MM.1S (cell line): ENCODE results near the gene PDCD1.
"Not testable (repeated sequence)": the region's sequence is repeated elsewhere in the genome, so short reads cannot be mapped to it uniquely, and the experiment has no call there.

Experiments used
- DNase-seq: peaks from one replicate; pipeline ENCODE4 v3.0.0-alpha.2; 2015
- H2AFZ ChIP-seq: fragments of 300-600 bp; sonication (generic); 2 replicates; pipeline ENCODE4 v1.6.0; 2016; ENCODE audit warnings: antibody characterized with exemption, low read length
- H3F3A ChIP-seq: fragments of 300-600 bp; sonication (generic); 2 replicates; pipeline ENCODE4 v1.6.1; 2016; ENCODE audit warnings: mild to moderate bottlenecking, antibody characterized with exemption, low read length, moderate library complexity, mixed read lengths; ENCODE audit not compliant: insufficient read depth
- H3K27ac ChIP-seq: fragments of 300-600 bp; sonication (generic); 2 replicates; pipeline ENCODE4 v1.5.1; 2016; ENCODE audit warnings: mild to moderate bottlenecking, low read length
- H3K27me3 ChIP-seq: fragments of 300-600 bp; sonication (generic); replicated peaks from 2 replicates; pipeline ENCODE4 v1.6.0; 2016; ENCODE audit warnings: low read length; ENCODE audit not compliant: insufficient read depth
- H3K36me3 ChIP-seq: fragments of 300-600 bp; sonication (generic); replicated peaks from 2 replicates; pipeline ENCODE4 v1.6.1; 2016; ENCODE audit warnings: mild to moderate bottlenecking, low read length, mixed read lengths; ENCODE audit not compliant: insufficient read depth
- H3K4me1 ChIP-seq: fragments of 300-600 bp; sonication (generic); 2 replicates; pipeline ENCODE4 v1.6.1; 2016; ENCODE audit warnings: low read length, mixed read lengths
- H3K4me2 ChIP-seq: fragments of 300-600 bp; sonication (generic); 2 replicates; pipeline ENCODE4 v1.6.0; 2016; ENCODE audit warnings: low read depth, low read length
- H3K4me3 ChIP-seq: fragments of 300-600 bp; sonication (generic); 2 replicates; pipeline ENCODE4 v1.5.1; 2016; ENCODE audit warnings: low read length, mixed read lengths
- H3K79me2 ChIP-seq: fragments of 300-600 bp; sonication (generic); 2 replicates; pipeline ENCODE4 v1.6.1; 2016; ENCODE audit warnings: mixed run types, low read length, mixed read lengths
- H3K9ac ChIP-seq: fragments of 300-600 bp; sonication (generic); 2 replicates; pipeline ENCODE4 v1.6.1; 2016; ENCODE audit warnings: low read length, mixed read lengths
- H3K9me2 ChIP-seq: fragments of 300-600 bp; sonication (generic); replicated peaks from 2 replicates; pipeline ENCODE4 v1.6.1; 2016; ENCODE audit warnings: mild to moderate bottlenecking, low read length, mixed read lengths; ENCODE audit not compliant: insufficient read depth
- H3K9me3 ChIP-seq: fragments of 300-600 bp; sonication (generic); replicated peaks from 2 replicates; pipeline ENCODE4 v1.6.1; 2016; ENCODE audit warnings: mild to moderate bottlenecking, low read length, mixed read lengths; ENCODE audit not compliant: insufficient read depth
- H4K20me1 ChIP-seq: fragments of 300-600 bp; sonication (generic); 2 replicates; pipeline ENCODE4 v1.6.1; 2016; ENCODE audit warnings: mild to moderate bottlenecking, low read length, moderate library complexity, mixed read lengths; ENCODE audit not compliant: insufficient read depth
- EZH2 ChIP-seq: fragments of 300-600 bp; sonication (generic); optimal IDR thresholded peaks from 2 replicates; pipeline ENCODE3; 2017; ENCODE audit warnings: low read depth, mild to moderate bottlenecking, antibody characterized with exemption, low read length, mixed read lengths
- EZH2phosphoT487 ChIP-seq: fragments of 300-600 bp; sonication (generic); IDR thresholded peaks from 2 replicates; pipeline ENCODE4 v1.6.1; 2018; ENCODE audit warnings: antibody characterized with exemption, low read length
- TF ChIP-seq, protein P1 (sequence below): fragments of 300-600 bp; sonication (generic); IDR thresholded peaks from 2 replicates; pipeline ENCODE4 v1.5.1; 2016; ENCODE audit warnings: antibody characterized with exemption, low read length, mixed read lengths

The PDCD1 gene

DNA sequence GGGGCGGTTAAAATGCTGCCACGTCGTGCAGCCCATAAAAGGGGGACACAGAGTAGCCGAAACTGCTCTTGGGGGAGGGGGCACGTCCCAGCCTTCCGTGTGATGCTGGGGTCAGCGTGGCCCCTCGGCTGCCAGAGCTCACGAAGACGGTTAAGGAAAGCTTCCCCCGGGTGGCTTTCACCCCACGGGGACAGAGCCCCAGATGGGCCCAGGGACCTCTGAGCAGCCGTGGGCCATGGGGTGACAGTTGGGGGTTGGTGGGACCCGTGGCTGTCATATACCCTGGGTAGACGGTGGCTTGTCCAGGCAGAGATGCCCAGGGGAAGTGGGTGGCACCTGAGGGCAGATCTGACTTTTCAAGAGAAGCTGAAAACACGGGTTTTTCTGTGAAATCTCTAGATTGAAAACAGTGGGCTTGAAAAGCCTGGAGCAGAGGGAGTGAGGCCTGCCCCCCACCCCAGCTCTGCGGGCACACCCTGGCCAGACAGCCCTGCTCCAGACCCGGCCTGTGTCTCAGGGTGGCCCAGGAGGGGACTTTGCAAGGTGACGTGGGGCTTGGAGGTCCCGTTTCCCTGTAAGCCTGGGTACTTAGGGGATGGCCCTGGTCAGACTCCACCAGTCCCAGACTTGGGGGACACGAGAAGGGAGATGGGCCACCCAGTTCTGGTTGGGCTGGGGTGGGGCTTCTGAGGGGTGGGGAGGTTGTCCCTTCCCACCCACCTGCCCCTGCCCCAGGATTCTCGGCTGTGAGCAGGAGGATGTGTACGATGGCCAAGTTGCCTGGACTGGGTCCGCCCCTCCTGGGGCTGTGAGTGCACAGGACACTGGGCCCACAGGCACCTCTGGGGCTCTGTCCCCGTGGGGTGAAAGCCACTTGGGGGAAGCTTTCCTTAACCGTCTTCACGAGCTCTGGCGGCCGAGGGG lies 49.0 kb downstream of the PDCD1 start:
- TF ChIP-seq, protein P1, sequence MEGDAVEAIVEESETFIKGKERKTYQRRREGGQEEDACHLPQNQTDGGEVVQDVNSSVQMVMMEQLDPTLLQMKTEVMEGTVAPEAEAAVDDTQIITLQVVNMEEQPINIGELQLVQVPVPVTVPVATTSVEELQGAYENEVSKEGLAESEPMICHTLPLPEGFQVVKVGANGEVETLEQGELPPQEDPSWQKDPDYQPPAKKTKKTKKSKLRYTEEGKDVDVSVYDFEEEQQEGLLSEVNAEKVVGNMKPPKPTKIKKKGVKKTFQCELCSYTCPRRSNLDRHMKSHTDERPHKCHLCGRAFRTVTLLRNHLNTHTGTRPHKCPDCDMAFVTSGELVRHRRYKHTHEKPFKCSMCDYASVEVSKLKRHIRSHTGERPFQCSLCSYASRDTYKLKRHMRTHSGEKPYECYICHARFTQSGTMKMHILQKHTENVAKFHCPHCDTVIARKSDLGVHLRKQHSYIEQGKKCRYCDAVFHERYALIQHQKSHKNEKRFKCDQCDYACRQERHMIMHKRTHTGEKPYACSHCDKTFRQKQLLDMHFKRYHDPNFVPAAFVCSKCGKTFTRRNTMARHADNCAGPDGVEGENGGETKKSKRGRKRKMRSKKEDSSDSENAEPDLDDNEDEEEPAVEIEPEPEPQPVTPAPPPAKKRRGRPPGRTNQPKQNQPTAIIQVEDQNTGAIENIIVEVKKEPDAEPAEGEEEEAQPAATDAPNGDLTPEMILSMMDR: no peak
- no peak for TF ChIP-seq EZH2
- TF ChIP-seq EZH2phosphoT487: no peak
- no peak overlapping the region for H3K27ac ChIP-seq
- H3K36me3 ChIP-seq: no peaks in the 10 kb centered on the region
- H3K4me2 ChIP-seq: no peak overlapping the region
- no peaks in the 10 kb centered on the region for H3K79me2 ChIP-seq
- no peak overlapping the region for H3K4me3 ChIP-seq
- no peak overlapping the region for H3K9ac ChIP-seq
- no peaks in the 10 kb centered on the region for H3K9me2 ChIP-seq
- no peaks in the 10 kb centered on the region for H3K9me3 ChIP-seq
- no peak for DNase-seq
- no peaks in the 10 kb centered on the region for H3F3A ChIP-seq
- H3K4me1 ChIP-seq: no peaks in the 10 kb centered on the region
- H3K27me3 ChIP-seq: peaks cover 56% of the 10 kb centered on the region
- no peak overlapping the region for H2AFZ ChIP-seq
- no peaks in the 10 kb centered on the region for H4K20me1 ChIP-seq

DNA sequence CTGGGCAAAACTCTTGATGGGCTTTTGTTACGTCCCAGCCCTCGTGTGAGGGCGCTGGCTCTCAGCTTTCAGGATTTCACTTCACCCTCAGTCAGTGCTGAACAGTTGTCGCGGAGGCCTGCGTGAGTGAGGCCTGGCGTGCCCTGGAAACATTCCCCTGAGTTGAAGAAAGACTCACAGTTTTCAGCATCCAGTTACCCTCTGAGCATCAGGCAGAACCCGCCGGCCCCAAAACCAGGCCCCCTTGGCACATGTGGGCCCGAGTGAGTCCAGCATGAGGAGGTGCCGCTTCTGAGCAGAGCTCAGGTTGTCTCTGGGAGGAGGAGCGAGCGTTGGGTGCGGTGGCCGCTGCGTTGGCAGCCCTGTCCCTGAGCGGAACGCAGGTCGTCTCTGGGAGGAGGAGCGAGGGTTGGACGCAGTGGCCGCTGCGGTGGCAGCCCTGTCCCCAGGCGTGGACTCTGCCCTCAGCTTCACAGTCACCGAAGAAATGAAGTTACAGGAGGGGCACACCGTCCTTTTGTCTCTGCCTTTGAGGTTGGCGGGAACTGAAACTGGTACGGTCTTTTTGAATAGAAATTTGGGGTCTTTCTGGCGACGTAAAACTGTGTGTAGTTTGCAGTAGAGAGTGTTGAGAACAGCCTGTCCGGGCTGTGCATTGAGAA lies 49.8 kb downstream of the PDCD1 start, which contains the start of gene NEU4:
Gene NEU4, plus strand, starts transcription at position 473 of the 662 bp plus-strand sequence. CDS start 5,292 bp downstream, outside the sequence.
- H3F3A ChIP-seq: no peaks in the 10 kb centered on the region
- H3K36me3 ChIP-seq: no peaks in the 10 kb centered on the region
- no peak within 1 kb of the TSS for H3K9ac ChIP-seq
- H3K79me2 ChIP-seq: no peaks in the 10 kb centered on the region
- H3K4me2 ChIP-seq: no peak within 1 kb of the TSS
- H3K27ac ChIP-seq: no peak within 1 kb of the TSS
- no peaks in the 10 kb centered on the region for H3K9me3 ChIP-seq
- H3K9me2 ChIP-seq: no peaks in the 10 kb centered on the region
- H4K20me1 ChIP-seq: no peaks in the 10 kb centered on the region
- peaks cover 56% of the 10 kb centered on the region for H3K27me3 ChIP-seq
- H3K4me3 ChIP-seq: no peak within 1 kb of the TSS
- TF ChIP-seq, protein P1: no peak
- TF ChIP-seq EZH2: no peak
- no peak for TF ChIP-seq EZH2phosphoT487
- H2AFZ ChIP-seq: no peak within 1 kb of the TSS
- no peaks in the 10 kb centered on the region for H3K4me1 ChIP-seq
- no peak for DNase-seq

DNA sequence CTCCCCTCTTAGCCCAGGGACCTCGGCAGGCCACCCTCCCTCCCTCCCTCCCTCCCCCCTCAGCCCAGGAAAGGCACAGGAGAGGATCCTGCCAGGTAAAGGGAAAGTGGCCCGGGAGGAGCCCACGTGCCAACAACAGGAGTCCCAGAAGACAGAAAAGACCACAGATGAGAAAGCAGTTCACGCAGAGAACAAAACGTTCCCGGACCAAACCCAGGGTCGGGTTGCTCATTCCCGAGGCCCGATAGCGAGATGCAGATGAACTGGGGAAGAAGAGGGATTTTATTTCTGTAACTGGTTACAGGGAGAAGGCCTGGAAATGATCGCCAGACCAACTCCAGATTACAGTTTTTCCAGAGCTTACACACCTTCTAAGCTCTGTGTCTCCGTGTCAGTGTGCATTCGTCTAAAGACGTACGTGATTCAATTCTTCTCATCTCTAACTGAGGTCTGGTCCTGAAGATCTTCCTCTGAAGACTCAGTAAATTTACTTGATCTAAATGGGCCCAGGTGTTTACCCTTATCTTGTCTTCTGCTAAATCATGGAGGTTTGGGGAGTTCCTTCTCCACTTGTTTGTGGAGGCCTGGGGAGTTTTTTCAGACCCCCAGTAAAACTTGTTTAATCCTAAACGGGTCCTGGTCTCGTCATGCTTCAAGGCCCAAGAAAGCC lies 50.5 kb downstream of the PDCD1 start:
- H2AFZ ChIP-seq: no peak overlapping the region
- no peaks in the 10 kb centered on the region for H3K4me1 ChIP-seq
- H3K4me2 ChIP-seq: no peak overlapping the region
- no peaks in the 10 kb centered on the region for H4K20me1 ChIP-seq
- DNase-seq: no peak
- no peak for TF ChIP-seq EZH2phosphoT487
- TF ChIP-seq, protein P1: no peak
- no peak for TF ChIP-seq EZH2
- H3K36me3 ChIP-seq: no peaks in the 10 kb centered on the region
- H3K9ac ChIP-seq: no peak overlapping the region
- peaks cover 51% of the 10 kb centered on the region for H3K27me3 ChIP-seq
- no peak overlapping the region for H3K4me3 ChIP-seq
- no peaks in the 10 kb centered on the region for H3K9me2 ChIP-seq
- H3F3A ChIP-seq: no peaks in the 10 kb centered on the region
- no peak overlapping the region for H3K27ac ChIP-seq
- H3K9me3 ChIP-seq: no peaks in the 10 kb centered on the region
- H3K79me2 ChIP-seq: no peaks in the 10 kb centered on the region

DNA sequence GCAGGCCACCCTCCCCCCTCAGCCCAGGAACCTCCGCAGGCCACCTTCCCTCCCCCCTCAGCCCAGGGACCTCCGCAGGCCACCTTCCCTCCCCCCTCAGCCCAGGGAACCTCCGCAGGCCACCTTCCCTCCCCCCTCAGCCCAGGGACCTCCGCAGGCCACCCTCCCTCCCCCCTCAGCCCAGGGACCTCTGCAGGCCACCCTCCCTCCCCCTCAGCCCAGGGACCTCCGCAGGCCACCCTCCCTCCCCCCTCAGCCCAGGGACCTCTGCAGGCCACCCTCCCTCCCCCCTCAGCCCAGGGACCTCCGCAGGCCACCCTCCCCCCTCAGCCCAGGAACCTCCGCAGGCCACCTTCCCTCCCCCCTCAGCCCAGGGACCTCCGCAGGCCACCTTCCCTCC lies 52.5 kb downstream of the PDCD1 start:
- H3K27ac ChIP-seq, H3K9me2 ChIP-seq, H3K4me2 ChIP-seq, H3K9me3 ChIP-seq, H2AFZ ChIP-seq, H4K20me1 ChIP-seq, DNase-seq, H3K36me3 ChIP-seq, H3K79me2 ChIP-seq, H3F3A ChIP-seq, H3K9ac ChIP-seq, H3K4me3 ChIP-seq, H3K4me1 ChIP-seq: not testable (repeated sequence)
- peaks cover 36% of the 10 kb centered on the region for H3K27me3 ChIP-seq
